HepG2 (cell line): ENCODE results near the gene ENKUR. TPM values are rescaled to one million over a fixed set of nuclear protein-coding genes. Genes with fewer than 3 reads are reported as not detected.

Source experiments
- ARID5B ChIP-seq: IDR thresholded peaks from 2 replicates; pipeline ENCODE4 v1.4.0; 2020; ENCODE audit warnings: mild to moderate bottlenecking, missing genetic modification reagents
- CHD2 ChIP-seq: IDR thresholded peaks from 2 replicates; pipeline ENCODE4 v1.6.1; 2011; ENCODE audit warnings: low read depth, low read length, improper control_type of control experiment
- DMAP1 ChIP-seq: IDR thresholded peaks from 2 replicates; pipeline ENCODE4 v1.6.1; 2016
- EEA1 ChIP-seq: sonication (generic); formaldehyde crosslinking; IDR thresholded peaks from 2 replicates; pipeline ENCODE4 v1.5.1; 2020; ENCODE audit warnings: mild to moderate bottlenecking, missing genetic modification reagents, borderline replicate concordance
- ETS1 ChIP-seq: sonication (generic); formaldehyde crosslinking; IDR thresholded peaks from 2 replicates; pipeline ENCODE4 v1.4.0; 2020; ENCODE audit warnings: missing genetic modification reagents
- FOXA3 ChIP-seq: IDR thresholded peaks from 2 replicates; pipeline ENCODE4 v1.6.1; 2016; ENCODE audit warnings: missing genetic modification reagents, missing compliant biosample characterization
- MAFF ChIP-seq: IDR thresholded peaks from 2 replicates; pipeline ENCODE4 v1.6.1; 2011; ENCODE audit warnings: low read depth, low read length, improper control_type of control experiment
- NFE2L1 ChIP-seq: sonication (generic); formaldehyde crosslinking; IDR thresholded peaks from 2 replicates; pipeline ENCODE4 v1.4.0; 2020; ENCODE audit warnings: missing genetic modification reagents, mild to moderate bottlenecking, borderline replicate concordance
- NPAS2 ChIP-seq: sonication (generic); formaldehyde crosslinking; IDR thresholded peaks from 2 replicates; pipeline ENCODE4 v1.8.0; 2022; ENCODE audit warnings: mild to moderate bottlenecking, missing genetic modification reagents, borderline replicate concordance
- NR2F1 ChIP-seq, 2 experiments: fragments of 450-650 bp in 1 of 2; formaldehyde crosslinking in 1 of 2; IDR thresholded peaks; 2 replicates each; pipeline versions ENCODE4 v1.5.0 to v1.6.1; 2016 to 2020; ENCODE audit warnings: mild to moderate bottlenecking in 1 of 2, missing compliant biosample characterization in 1 of 2, missing genetic modification reagents in 1 of 2, moderate library complexity in 1 of 2
- PHF20 ChIP-seq: sonication (generic); formaldehyde crosslinking; IDR thresholded peaks from 2 replicates; pipeline ENCODE4 v1.5.0; 2020; ENCODE audit warnings: mild to moderate bottlenecking, missing genetic modification reagents
- PHF8 ChIP-seq: sonication (generic); formaldehyde crosslinking; IDR thresholded peaks from 2 replicates; pipeline ENCODE4 v1.5.0; 2020; ENCODE audit warnings: missing genetic modification reagents
- POLR2A ChIP-seq, 2 experiments: IDR thresholded peaks; 2 replicates each; pipeline ENCODE4 v1.6.1; 2011; ENCODE audit warnings: low read depth in 2 of 2, low read length in 2 of 2, mild to moderate bottlenecking in 1 of 2, moderate library complexity in 1 of 2; ENCODE audit not compliant: insufficient read depth in 1 of 2
- RARA ChIP-seq: IDR thresholded peaks from 2 replicates; pipeline ENCODE4 v1.6.1; 2016; ENCODE audit warnings: missing genetic modification reagents, missing compliant biosample characterization
- RCOR2 ChIP-seq: IDR thresholded peaks from 2 replicates; pipeline ENCODE4 v1.6.1; 2016; ENCODE audit warnings: missing biosample characterization, missing genetic modification reagents
- RXRB ChIP-seq: IDR thresholded peaks from 2 replicates; pipeline ENCODE4 v1.6.1; 2016; ENCODE audit warnings: borderline replicate concordance, missing genetic modification reagents, missing compliant biosample characterization
- SKI ChIP-seq: fragments of 450-650 bp; IDR thresholded peaks from one replicate; pipeline ENCODE4 v1.6.1; 2018; ENCODE audit warnings: mild to moderate bottlenecking; ENCODE audit not compliant: partially characterized antibody
- TOPORS ChIP-seq: sonication (generic); formaldehyde crosslinking; IDR thresholded peaks from 2 replicates; pipeline ENCODE4 v1.8.0; 2023; ENCODE audit warnings: mild to moderate bottlenecking, missing genetic modification reagents
- TSC22D2 ChIP-seq: sonication (generic); formaldehyde crosslinking; IDR thresholded peaks from 2 replicates; pipeline ENCODE4 v1.5.1; 2020; ENCODE audit warnings: missing genetic modification reagents, mild to moderate bottlenecking, borderline replicate concordance
- ZBTB20 ChIP-seq: sonication (generic); formaldehyde crosslinking; IDR thresholded peaks from 2 replicates; pipeline ENCODE4 v1.8.1; 2023; ENCODE audit warnings: missing genetic modification reagents, low read depth, mild to moderate bottlenecking, borderline replicate concordance
- ZEB1 ChIP-seq: IDR thresholded peaks from 2 replicates; pipeline ENCODE4 v1.6.1; 2012; ENCODE audit warnings: mild to moderate bottlenecking, low read depth, inconsistent platforms; ENCODE audit not compliant: insufficient replicate concordance
- ZFP82 ChIP-seq: sonication (generic); formaldehyde crosslinking; IDR thresholded peaks from 2 replicates; pipeline ENCODE4 v1.5.1; 2020; ENCODE audit warnings: mild to moderate bottlenecking, missing genetic modification reagents, borderline replicate concordance
- ZNF253 ChIP-seq: sonication (generic); formaldehyde crosslinking; IDR thresholded peaks from 2 replicates; pipeline ENCODE4 v1.8.0; 2022; ENCODE audit warnings: mild to moderate bottlenecking, missing genetic modification reagents, borderline replicate concordance
- ZNF280D ChIP-seq: sonication (generic); formaldehyde crosslinking; IDR thresholded peaks from 2 replicates; pipeline ENCODE4 v1.5.1; 2020; ENCODE audit warnings: mild to moderate bottlenecking, missing genetic modification reagents
- ZNF468 ChIP-seq: sonication (generic); formaldehyde crosslinking; IDR thresholded peaks from 2 replicates; pipeline ENCODE4 v1.8.0; 2022; ENCODE audit warnings: mild to moderate bottlenecking, moderate library complexity, missing genetic modification reagents
- polyA plus RNA-seq, 8 experiments: library from polyadenylated mRNA; depleted of rRNA in 3 of 8; stranded (reverse) in 7 of 8; unstranded in 1 of 8; fragments of >200 nt; fragmentation: Illumina TruSeq in 4 of 8; extraction: Trizol in 4 of 8; gene quantifications; 2 replicates each; pipeline versions ENCODE4 v1.2.1 to v1.2.3, GENCODE V29; 2011 to 2016; ENCODE audit warnings: low read depth in 4 of 8, missing spikeins in 1 of 8, mixed read lengths in 1 of 8; ENCODE audit not compliant: insufficient read depth in 1 of 8
- total RNA-seq, 5 experiments: library from RNA; depleted of rRNA; stranded (reverse); fragments of >200 nt; fragmentation: Illumina TruSeq; extraction: Trizol; gene quantifications; 2 replicates each; pipeline ENCODE4 v1.2.3, GENCODE V29; 2016; ENCODE audit warnings: low read depth in 1 of 5

Gene ENKUR
- total and polyA plus RNA-seq, 2 of the 13 experiments (the other 11 are each of a cell fraction or from before 2014, with no cell fraction given) = 0.15 TPM

- peak; percentile 78 for TF ChIP-seq ARID5B
- TF ChIP-seq RCOR2 = 0 out of 2 replicates have a peak, but pooled peaks have one; percentile 29
- TF ChIP-seq RXRB (CRISPR knock-in tag) = peak; percentile 93
- 0 out of 2 replicates have a peak, but pooled peaks have one; percentile 20 for TF ChIP-seq FOXA3 (CRISPR knock-in tag)
- 0 out of 2 replicates have a peak, but pooled peaks have one; percentile 25 for TF ChIP-seq MAFF
- TF ChIP-seq RARA (CRISPR knock-in tag) = peak; percentile 59
- no peak for TF ChIP-seq ZNF253 (CRISPR knock-in tag)
- no peak for TF ChIP-seq NFE2L1
- TF ChIP-seq ZFP82 = no peak
- 0 out of 4 replicates have a peak, but pooled peaks of 1 of the 2 experiments have one; percentile 37 for TF ChIP-seq NR2F1 (CRISPR knock-in tag; IDR thresholded peaks at IDR 0.05)
- no peak for TF ChIP-seq NPAS2 (CRISPR knock-in tag)
- no peak for TF ChIP-seq ZNF468 (CRISPR knock-in tag)
- TF ChIP-seq EEA1 (CRISPR knock-in tag) = no peak
- TF ChIP-seq DMAP1 (CRISPR knock-in tag) = no peak
- no peak for TF ChIP-seq ZBTB20 (CRISPR knock-in tag)
- no peak for TF ChIP-seq PHF20 (CRISPR knock-in tag)
- no peak for TF ChIP-seq CHD2
- no peak for TF ChIP-seq POLR2A (IDR thresholded peaks at IDR 0.05; ENCODE audit: insufficient read depth in 1 of 2, low read depth in 2 of 2, low read length in 2 of 2)
- no peak for TF ChIP-seq ETS1 (CRISPR knock-in tag)
- TF ChIP-seq SKI = peak; percentile 68
- no peak for TF ChIP-seq ZNF280D (CRISPR knock-in tag)
- TF ChIP-seq TOPORS (CRISPR knock-in tag) = no peak
- TF ChIP-seq TSC22D2 (CRISPR knock-in tag) = no peak
- peak; percentile 63 for TF ChIP-seq ZEB1
- no peak for TF ChIP-seq PHF8
Measured at GRCh38 chr10:24962995-24963394, 53.0 kb downstream of the ENKUR start (continued).
